Measurements from ENCODE around the gene CFLAR. TPM values are rescaled to one million over a fixed set of nuclear protein-coding genes. Genes with fewer than 3 reads are reported as not detected.

The CFLAR gene
- polyA plus RNA-seq, 1 of the 3 experiments (the other 2 are of a cell fraction), result 23.7 TPM

- Histone ChIP-seq H3K4me3 (ENCODE audit: low read depth in 2 of 2, low read length in 1 of 2) (no peak overlapping the region), H3K9me3 (no peaks in the 10 kb centered on the region), H3K36me3 (replicated peaks in 1 of 2; ENCODE audit: control insufficient read depth in 1 of 2, insufficient read depth in 2 of 2, low read length in 1 of 2) (no peaks in the 10 kb centered on the region), H3K9ac (no peak overlapping the region), H3F3A (replicated peaks; ENCODE audit: insufficient read depth) (no peaks in the 10 kb centered on the region), H3K27ac (ENCODE audit: low read depth in 2 of 2, low read length in 1 of 2) (no peak overlapping the region), H3K79me2 (ENCODE audit: insufficient read depth) (no peaks in the 10 kb centered on the region), H3K4me1 (ENCODE audit: control insufficient read depth in 1 of 2, insufficient read depth in 2 of 2, low read depth in 1 of 2, low read length in 1 of 2) (no peaks in the 10 kb centered on the region), H3K27me3 (ENCODE audit: insufficient read depth) (no peaks in the 10 kb centered on the region), H4K20me1 (ENCODE audit: insufficient read depth) (no peaks in the 10 kb centered on the region), H3K4me2 (no peak overlapping the region), H3K9me2 (no peaks in the 10 kb centered on the region), H2AFZ (ENCODE audit: low read depth) (no peak overlapping the region)
- no peak for DNase-seq
- CTCF ChIA-PET, result interaction anchor here (0.6 to 1.4 kb wide), 3 partner anchors 8 to 865 kb away, joined by 3 to 10 read pairs (median 3); no protein-coding TSS in a partner anchor
- POLR2A ChIA-PET, result no interaction called here
- WGBS (ENCODE audit: low lambda C conversion rate), result 85% methylated on average over 4 of the region's 4 CpGs
- no peak for TF ChIP-seq IRF3 (IDR thresholded peaks at IDR 0.05; ENCODE audit: low read depth, low read length)
- TF ChIP-seq PBX3 (IDR thresholded peaks at IDR 0.05), result no peak
- TF ChIP-seq USF1 (IDR thresholded peaks at IDR 0.05; ENCODE audit: borderline replicate concordance, low read depth), result no peak
- no peak for TF ChIP-seq TEAD4 (IDR thresholded peaks at IDR 0.05; ENCODE audit: borderline replicate concordance, insufficient read depth)
- TF ChIP-seq GABPA (IDR thresholded peaks at IDR 0.05; ENCODE audit: low read depth), result no peak
- TF ChIP-seq CHD2 (IDR thresholded peaks at IDR 0.05; ENCODE audit: low read length, partially characterized antibody), result no peak
- no peak for TF ChIP-seq EP300 (IDR thresholded peaks at IDR 0.05; ENCODE audit: borderline replicate concordance in 1 of 2, low read depth in 1 of 2, low read length in 1 of 2)
Measured at GRCh38 chr2:201185863-201186262, 69.9 kb downstream of the CFLAR start.

GRCh38 chr2:201186982-201187381 is 71.0 kb downstream of the CFLAR start:
- H3K27ac ChIP-seq (ENCODE audit: low read depth in 2 of 2, low read length in 1 of 2), result no peak overlapping the region
- no peak for DNase-seq
- H2AFZ ChIP-seq (ENCODE audit: low read depth), result no peak overlapping the region
- no peaks in the 10 kb centered on the region for H3K9me2 ChIP-seq
- 92% methylated on average over 5 of the region's 5 CpGs for WGBS (ENCODE audit: low lambda C conversion rate)
- no peaks in the 10 kb centered on the region for H3K79me2 ChIP-seq (ENCODE audit: insufficient read depth)
- H3K27me3 ChIP-seq (ENCODE audit: insufficient read depth), result no peaks in the 10 kb centered on the region
- CTCF ChIA-PET, result no interaction called here
- no peaks in the 10 kb centered on the region for H3K36me3 ChIP-seq (replicated peaks in 1 of 2; ENCODE audit: control insufficient read depth in 1 of 2, insufficient read depth in 2 of 2, low read length in 1 of 2)
- no peaks in the 10 kb centered on the region for H3K9me3 ChIP-seq
- H3K4me1 ChIP-seq (ENCODE audit: control insufficient read depth in 1 of 2, insufficient read depth in 2 of 2, low read depth in 1 of 2, low read length in 1 of 2), result no peaks in the 10 kb centered on the region; a peak in 1 of 4 replicates
- no peak overlapping the region for H3K4me2 ChIP-seq
- POLR2A ChIA-PET, result no interaction called here
- H4K20me1 ChIP-seq (ENCODE audit: insufficient read depth), result no peaks in the 10 kb centered on the region
- H3F3A ChIP-seq (replicated peaks; ENCODE audit: insufficient read depth), result no peaks in the 10 kb centered on the region
- H3K4me3 ChIP-seq (ENCODE audit: low read depth in 2 of 2, low read length in 1 of 2), result no peak overlapping the region
- TF ChIP-seq TEAD4 (IDR thresholded peaks at IDR 0.05; ENCODE audit: borderline replicate concordance, insufficient read depth), result no peak
- no peak for TF ChIP-seq FOXM1 (IDR thresholded peaks at IDR 0.05; ENCODE audit: low read depth)
- no peak for TF ChIP-seq JUND (IDR thresholded peaks at IDR 0.05)
- no peak for TF ChIP-seq YY1 (IDR thresholded peaks at IDR 0.05; ENCODE audit: low read depth)
- TF ChIP-seq CTCF (IDR thresholded peaks at IDR 0.05), result no peak
- no peak for TF ChIP-seq SMC3 (IDR thresholded peaks at IDR 0.05; ENCODE audit: low read depth, low read length)
- no peak for TF ChIP-seq CHD2 (IDR thresholded peaks at IDR 0.05; ENCODE audit: low read length, partially characterized antibody)
- TF ChIP-seq TCF12 (IDR thresholded peaks at IDR 0.05), result no peak
- TF ChIP-seq PBX3 (IDR thresholded peaks at IDR 0.05), result no peak
- TF ChIP-seq USF2 (IDR thresholded peaks at IDR 0.05; ENCODE audit: borderline replicate concordance, low read depth, low read length), result no peak
- no peak for TF ChIP-seq FOXJ3 (CRISPR knock-in tag; IDR thresholded peaks at IDR 0.05)
- no peak for TF ChIP-seq SIN3A (IDR thresholded peaks at IDR 0.05; ENCODE audit: borderline replicate concordance, low read depth, low read length)
- no peak for TF ChIP-seq EP300 (IDR thresholded peaks at IDR 0.05; ENCODE audit: borderline replicate concordance in 1 of 2, low read depth in 1 of 2, low read length in 1 of 2)
- TF ChIP-seq RFX5 (IDR thresholded peaks at IDR 0.05; ENCODE audit: low read length), result no peak
- TF ChIP-seq GABPA (IDR thresholded peaks at IDR 0.05; ENCODE audit: low read depth), result no peak
- TF ChIP-seq RAD21 (IDR thresholded peaks at IDR 0.05; ENCODE audit: low read length), result no peak
- TF ChIP-seq USF1 (IDR thresholded peaks at IDR 0.05; ENCODE audit: borderline replicate concordance, low read depth), result no peak
- no peak for TF ChIP-seq RXRA (IDR thresholded peaks at IDR 0.05; ENCODE audit: borderline replicate concordance, low read depth)
- no peak overlapping the region for H3K9ac ChIP-seq

Measured in SK-N-SH (cell line).